GM19023 (cell line): ENCODE measurements around the gene ZNF790.

Experiments used
- ATAC-seq: cut with Tn5 transposase; IDR thresholded peaks from one replicate; pipeline ENCODE4 v1.9.1; 2021; ENCODE audit warnings: mild to moderate bottlenecking, moderate library complexity; ENCODE audit not compliant: unreplicated experiment

The ZNF790 gene

DNA sequence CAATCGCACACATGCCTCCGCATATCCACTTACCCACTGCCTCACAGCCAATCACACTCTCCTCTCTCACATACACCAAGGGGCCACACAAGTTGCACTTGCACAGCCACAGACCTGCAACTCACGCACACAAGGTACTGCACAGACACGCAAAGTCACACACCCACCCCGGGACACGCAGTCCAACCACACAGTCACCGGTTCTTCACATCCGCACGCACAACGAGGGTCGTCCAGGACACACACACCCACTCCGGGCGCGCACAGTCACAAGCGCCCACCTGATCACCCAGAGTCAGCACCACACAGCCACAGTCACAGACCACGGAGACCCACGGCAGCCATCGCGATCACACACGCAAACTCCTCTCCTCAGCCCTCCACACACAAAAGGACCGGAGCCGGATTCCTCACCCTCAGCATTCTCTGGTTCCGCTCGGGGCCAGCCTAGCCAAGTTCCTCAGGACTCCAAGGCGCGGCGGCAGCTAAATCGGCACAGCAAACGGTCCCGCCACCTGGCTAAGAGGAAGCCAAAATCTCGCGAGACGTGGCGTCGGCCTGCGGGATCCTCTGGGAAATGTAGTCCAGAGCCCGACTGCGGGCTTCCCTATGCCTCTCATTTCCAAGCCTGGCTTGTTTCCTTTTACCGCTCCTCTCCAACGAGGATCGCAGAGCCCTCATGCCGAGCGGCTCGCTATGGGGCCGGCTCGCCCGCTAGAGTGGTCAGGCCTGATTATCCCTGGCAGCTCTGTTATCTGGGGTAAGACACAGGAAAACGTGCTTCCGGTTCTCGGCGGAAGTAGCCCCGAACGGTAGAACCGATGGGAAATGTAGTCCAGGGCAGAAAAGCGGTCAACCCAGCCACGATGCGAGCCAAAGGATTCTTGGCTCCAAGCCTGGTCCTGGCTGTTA lies 65.6 kb downstream of the ZNF790 start, which contains the start of gene ZNF850:
TSS of gene ZNF850 (minus strand) at position 497 of the 912 bp plus-strand sequence. CDS start 10,201 bp downstream, outside the sequence.
- ATAC-seq, result peak; percentile 87

DNA sequence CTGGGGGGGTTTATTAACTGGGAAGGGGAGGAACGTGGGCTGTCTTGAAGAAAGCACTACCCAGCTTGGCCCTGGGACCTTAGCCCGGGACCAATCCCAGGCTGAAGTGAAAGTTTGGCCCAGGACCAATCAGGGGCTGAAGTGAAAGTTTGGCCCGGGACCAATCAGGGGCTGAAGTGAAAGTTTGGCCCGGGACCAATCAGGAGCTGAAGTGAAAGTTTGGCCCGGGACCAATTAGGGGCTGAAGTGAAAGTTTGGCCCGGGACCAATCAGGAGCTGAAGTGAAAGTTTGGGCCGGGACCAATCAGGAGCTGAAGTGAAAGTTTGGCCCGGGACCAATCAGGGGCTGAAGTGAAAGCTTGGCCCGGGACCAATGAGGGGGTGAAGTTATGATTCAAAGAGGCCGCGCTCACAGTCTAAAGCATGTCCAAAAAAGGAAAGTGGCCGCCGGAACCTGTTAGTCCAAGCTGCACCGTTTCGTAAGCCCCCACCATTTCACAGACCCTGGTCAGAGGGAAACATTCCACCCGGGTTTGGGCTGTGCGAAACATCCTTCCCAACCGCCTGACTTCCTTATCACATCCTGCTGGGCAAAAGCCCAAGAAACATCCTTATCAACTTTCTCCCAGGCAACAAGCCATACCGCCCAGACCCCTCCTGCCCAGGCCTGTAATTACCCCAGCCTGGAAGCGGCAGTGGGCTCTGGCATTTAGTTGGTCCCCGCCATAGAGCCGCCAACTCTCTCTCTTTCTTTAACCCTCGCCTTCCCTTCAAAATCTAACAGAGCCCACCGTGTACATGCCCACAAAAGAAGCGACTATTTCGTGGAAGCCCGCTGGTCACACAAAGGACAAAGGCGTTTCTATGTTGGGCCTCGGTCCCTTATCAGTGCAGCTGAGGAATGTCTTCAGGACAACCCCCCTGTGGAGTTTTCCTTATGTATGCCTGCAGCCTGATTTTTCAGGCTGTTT lies 66.6 kb downstream of the ZNF790 start:
- ATAC-seq, result no peak
